ENCODE measurements around the gene HNRNPC.
A peak's percentile ranks its signal among the peaks of the same experiment; 100 is the strongest.
"Not testable (repeated sequence)": the region's sequence is repeated elsewhere in the genome, so short reads cannot be mapped to it uniquely, and the experiment has no call there.

Gene HNRNPC

GRCh38 chr14:21191809-21192446 is 77.3 kb downstream of the HNRNPC start:
- peak; percentile 54 for DNase-seq (ENCODE audit: low read depth)

GRCh38 chr14:21191261-21191808 is 77.9 kb downstream of the HNRNPC start:
- DNase-seq (ENCODE audit: low read depth), result no peak

- no peak for DNase-seq (ENCODE audit: low read depth)
These were observed 83.8 kb downstream of the HNRNPC start for GRCh38 chr14:21185491-21185890.

- no peak for DNase-seq (ENCODE audit: low read depth)
These were observed 85.0 kb downstream of the HNRNPC start for GRCh38 chr14:21184254-21184653.

- DNase-seq (ENCODE audit: low read depth), result no peak
These were observed 87.1 kb downstream of the HNRNPC start for GRCh38 chr14:21182166-21182565.

- no peak for DNase-seq (ENCODE audit: low read depth)
These were observed 98.1 kb downstream of the HNRNPC start for GRCh38 chr14:21171128-21171527.

GRCh38 chr14:21169573-21169972 is 99.7 kb downstream of the HNRNPC start:
- no peak for DNase-seq (ENCODE audit: low read depth)

GRCh38 chr14:21168055-21168454 is 101.2 kb downstream of the HNRNPC start:
- DNase-seq (ENCODE audit: low read depth), result no peak

- DNase-seq (ENCODE audit: low read depth), result not testable (repeated sequence)
These were observed 103.6 kb downstream of the HNRNPC start for GRCh38 chr14:21165670-21166069.

GRCh38 chr14:21165002-21165605 is 104.1 kb downstream of the HNRNPC start:
- DNase-seq (ENCODE audit: low read depth), result not testable (repeated sequence)

- no peak for DNase-seq (ENCODE audit: low read depth)
These were observed 105.4 kb downstream of the HNRNPC start for GRCh38 chr14:21163871-21164291.

GRCh38 chr14:21162081-21162480 is 107.2 kb downstream of the HNRNPC start:
- DNase-seq (ENCODE audit: low read depth), result no peak

GRCh38 chr14:21160061-21160610 is 109.1 kb downstream of the HNRNPC start:
- DNase-seq (ENCODE audit: low read depth), result no peak

All from T follicular helper cell (primary cell).